ENCODE results near the gene P2RX4. TPM values are rescaled to one million over a fixed set of nuclear protein-coding genes. Genes with fewer than 3 reads are reported as not detected.

Gene P2RX4
- total RNA-seq, 1 experiment from 2014 or later, result 17.1 TPM

- intact Hi-C loops (cut with micrococcal nuclease), result no loop called here
- Histone ChIP-seq H2AFZ (ENCODE audit: low read depth, low read length, poor library complexity, severe bottlenecking) (no peak overlapping the region), H3K4me3 (replicated peaks in 1 of 2; ENCODE audit: low read depth in 1 of 2, low read length in 2 of 2) (no peak overlapping the region), H3K79me2 (ENCODE audit: insufficient read depth, low read length) (no peaks in the 10 kb centered on the region), H3K4me2 (ENCODE audit: low read length) (no peak overlapping the region), H3K27me3 (ENCODE audit: insufficient read depth, low read length) (no peaks in the 10 kb centered on the region), H3K4me1 (ENCODE audit: control insufficient read depth in 1 of 2, insufficient read depth in 2 of 2, low read length in 2 of 2) (no peaks in the 10 kb centered on the region), H3K36me3 (ENCODE audit: control insufficient read depth in 1 of 2, insufficient read depth in 2 of 2, low read length in 2 of 2) (peaks cover 2 to 8% of the 10 kb centered on the region in 2 experiments; a peak in 3 of 4 replicates), H3K9me2 (ENCODE audit: insufficient read depth) (no peaks in the 10 kb centered on the region), H3K9ac (ENCODE audit: low read length) (no peak overlapping the region), H4K20me1 (ENCODE audit: insufficient read depth) (no peaks in the 10 kb centered on the region), H3K27ac (ENCODE audit: low read depth, low read length) (no peak overlapping the region), H3K9me3 (ENCODE audit: control insufficient read depth in 1 of 2, insufficient read depth in 1 of 2, low read depth in 1 of 2, low read length in 2 of 2) (no peaks in the 10 kb centered on the region)
- TF ChIP-seq REST (IDR thresholded peaks at IDR 0.05; ENCODE audit: low read depth), result no peak
- no peak for TF ChIP-seq SP1 (IDR thresholded peaks at IDR 0.05; ENCODE audit: low read depth)
- TF ChIP-seq MAX (IDR thresholded peaks at IDR 0.05), result no peak
- TF ChIP-seq JUND (IDR thresholded peaks at IDR 0.05), result no peak
- TF ChIP-seq EZH2phosphoT487 (IDR thresholded peaks at IDR 0.05; ENCODE audit: borderline replicate concordance), result no peak
- ATAC-seq, result no peak
- no TSS peak for BruUV-seq (replicated peaks)
- ChIA-PET POLR2A (no interaction called here), RAD21 (ENCODE audit: low non-redundant PET in 1 of 2, low total read pairs in 2 of 2, uncharacterized antibody in 2 of 2, unreplicated experiment in 2 of 2) (no interaction called here), CTCF (no interaction called here)
- DNase-seq (ENCODE audit: low read depth, low spot score), result no peak
Observed at GRCh38 chr12:121240484-121241101, 30.7 kb downstream of the P2RX4 start.

Data from HCT116 (cell line).